Stomach (tissue), 4 donors: ENCODE results near the gene RHOBTB1.

Experiments used
- POLR2A ChIP-seq, 4 donors: fragments of 450-650 bp; IDR thresholded peaks; one replicate each; pipeline ENCODE4 v1.6.1; 2016; ENCODE audit warnings: antibody characterized with exemption in 4 of 4, control low read depth in 2 of 4, mild to moderate bottlenecking in 1 of 4, moderate library complexity in 1 of 4
- POLR2AphosphoS5 ChIP-seq, 3 donors: sonication (generic); formaldehyde crosslinking; IDR thresholded peaks; one replicate each; pipeline ENCODE4 v1.6.1; 2016; ENCODE audit warnings: antibody characterized with exemption in 3 of 3
- TF ChIP-seq, protein P1 (sequence below), 7 experiments: fragments of 450-650 bp in 4 of 7; fragments of 200-600 bp in 3 of 7; sonication (generic) in 3 of 7; IDR thresholded peaks; one replicate each; pipeline ENCODE4 v1.5.1; 2016 to 2019; ENCODE audit warnings: antibody characterized with exemption in 7 of 7, control low read depth in 2 of 7, mild to moderate bottlenecking in 1 of 7

DNA sequence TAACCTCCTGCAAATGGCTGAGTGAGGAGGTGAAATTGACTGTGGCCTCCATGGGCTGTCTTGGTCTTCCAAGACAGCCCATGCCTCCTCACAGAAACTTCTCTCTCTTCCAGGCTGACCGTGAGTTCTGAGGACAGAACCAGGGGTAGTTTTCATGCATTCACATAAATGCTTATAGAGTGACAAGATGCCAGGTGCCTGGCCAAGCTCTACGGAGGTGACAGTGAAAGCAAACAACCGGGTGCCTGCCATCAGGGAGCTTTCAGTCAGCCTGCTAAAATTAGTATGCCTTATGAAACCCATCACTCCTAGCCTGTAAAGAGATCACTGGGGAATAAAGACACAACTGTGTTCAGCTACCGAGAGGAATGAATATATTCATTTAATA is 919 bp upstream of the RHOBTB1 start:
- TF ChIP-seq, protein P1, sequence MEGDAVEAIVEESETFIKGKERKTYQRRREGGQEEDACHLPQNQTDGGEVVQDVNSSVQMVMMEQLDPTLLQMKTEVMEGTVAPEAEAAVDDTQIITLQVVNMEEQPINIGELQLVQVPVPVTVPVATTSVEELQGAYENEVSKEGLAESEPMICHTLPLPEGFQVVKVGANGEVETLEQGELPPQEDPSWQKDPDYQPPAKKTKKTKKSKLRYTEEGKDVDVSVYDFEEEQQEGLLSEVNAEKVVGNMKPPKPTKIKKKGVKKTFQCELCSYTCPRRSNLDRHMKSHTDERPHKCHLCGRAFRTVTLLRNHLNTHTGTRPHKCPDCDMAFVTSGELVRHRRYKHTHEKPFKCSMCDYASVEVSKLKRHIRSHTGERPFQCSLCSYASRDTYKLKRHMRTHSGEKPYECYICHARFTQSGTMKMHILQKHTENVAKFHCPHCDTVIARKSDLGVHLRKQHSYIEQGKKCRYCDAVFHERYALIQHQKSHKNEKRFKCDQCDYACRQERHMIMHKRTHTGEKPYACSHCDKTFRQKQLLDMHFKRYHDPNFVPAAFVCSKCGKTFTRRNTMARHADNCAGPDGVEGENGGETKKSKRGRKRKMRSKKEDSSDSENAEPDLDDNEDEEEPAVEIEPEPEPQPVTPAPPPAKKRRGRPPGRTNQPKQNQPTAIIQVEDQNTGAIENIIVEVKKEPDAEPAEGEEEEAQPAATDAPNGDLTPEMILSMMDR (IDR thresholded peaks at IDR 0.05) = no peak
- TF ChIP-seq POLR2A (IDR thresholded peaks at IDR 0.05) = no peak
- TF ChIP-seq POLR2AphosphoS5 (IDR thresholded peaks at IDR 0.05) = no peak
